Pancreas (tissue), 10 donors: Measurements from ENCODE around the gene BMP6. TPM values are rescaled to one million over a fixed set of nuclear protein-coding genes. Genes with fewer than 3 reads are reported as not detected.

ENCODE experiments used
- ATAC-seq, 4 donors: fragments of 200-7000 bp; cut with Tn5 transposase; one replicate each; pipeline versions ENCODE4 v1.8.0 to v1.9.1; 2020; ENCODE audit warnings: mild to moderate bottlenecking in 4 of 4, moderate library complexity in 4 of 4
- DNase-seq, 6 donors: peaks; one replicate each; pipeline ENCODE4 v3.0.0-alpha.2; 2020
- FAIRE-seq: peaks from 2 replicates; lab custom pipeline; 2012; peaks lifted over from hg19 to GRCh38; lab: Jason Lieb, UNC
- H3K27ac ChIP-seq, 4 donors: fragments of 200-600 bp; sonication (generic); 1 replicate in 3 of 4; 2 replicates in 1 of 4; pipeline versions ENCODE4 v1.5.0 to v1.8.0; 2020
- H3K27me3 ChIP-seq, 4 donors: fragments of 200-600 bp; one replicate each; pipeline ENCODE4 v1.8.0; 2021
- H3K36me3 ChIP-seq, 3 donors: fragments of 200-600 bp; sonication (generic) in 1 of 3; one replicate each; pipeline versions ENCODE4 v1.5.0 to v1.8.0; 2020 to 2021
- H3K4me1 ChIP-seq, 3 donors: fragments of 200-600 bp; one replicate each; pipeline ENCODE4 v1.8.0; 2021
- H3K4me3 ChIP-seq, 4 donors: fragments of 200-600 bp; sonication (generic) in 2 of 4; one replicate each; pipeline versions ENCODE4 v1.5.0 to v1.8.0; 2020 to 2021
- H3K9me3 ChIP-seq, 4 donors: fragments of 200-600 bp; one replicate each; pipeline ENCODE4 v1.8.0; 2021
- CTCF ChIP-seq, 4 donors: fragments of 200-600 bp; sonication (generic) in 3 of 4; IDR thresholded peaks; one replicate each; pipeline versions ENCODE4 v1.5.0 to v1.8.0; 2021; ENCODE audit warnings: antibody characterized with exemption in 4 of 4
- WGBS, 2 donors: extraction: QIAGEN DNeasy Blood & Tissue Kit; methylation state at CpG; one replicate each; pipeline ENCODE4 v1.1.7; 2013; 5-methylcytosine and 5-hydroxymethylcytosine counted together
- intact Hi-C, 3 donors: fragments of 100-400 bp; cut with DNase I; formaldehyde crosslinking; loops; one replicate each; pipeline versions ENCODE4 v1.11.1 to v1.14.2; 2022
- polyA plus RNA-seq, 2 donors: library from polyadenylated mRNA; stranded (reverse); fragments of 200-250 nt; gene quantifications; one replicate each; pipeline ENCODE4 v1.2.3, GENCODE V29; 2013
- total RNA-seq, 6 donors: library from RNA; stranded (reverse); fragmentation: NEBNext Ultra II Directional in 4 of 6; extraction: Animal tissue kit (Norgen Biotek cat#: 25700) in 4 of 6; gene quantifications; one replicate each; pipeline versions ENCODE4 v1.2.1 to v1.2.4, GENCODE V29; 2021 to 2023
- donor health status: healthy with polysubstance abuse.
- donor health status: DM: no; HTN: no; CAD: no; lungs with moderate emphysema.
- donor health status: DM: no; HTN: no; CAD: no.
- donor health status: control.
- donor health status: control.
- donor health status: Bipolar disorder and iron deficiency.
- donor health status: DM: yes; HTN: yes; CAD: no.
- donor health status: DM: no; HTN: no; CAD: no.
- donor health status: DM: no; HTN: no; CAD: no.
- donor health status: DM: yes; HTN: yes; CAD: no.

The BMP6 gene
- total and polyA plus RNA-seq, 8 donors, result 0.09 to 0.69 (median 0.35) TPM

- H3K4me3 ChIP-seq, result no peak overlapping the region
- H3K27ac ChIP-seq, result no peak overlapping the region
- H3K9me3 ChIP-seq, result no peaks in the 10 kb centered on the region
- intact Hi-C loops, result no loop called here
- TF ChIP-seq CTCF (IDR thresholded peaks at IDR 0.05), result no peak
- 92 to 97% methylated on average over 1 of the region's 1 CpG for WGBS, 2 donors
- no peak for ATAC-seq
- peaks cover 6 to 18% (median 10%) of the 10 kb centered on the region in 3 donors for H3K4me1 ChIP-seq
- peaks cover 3 to 32% (median 24%) of the 10 kb centered on the region in 3 donors for H3K36me3 ChIP-seq
- no peak for DNase-seq
- FAIRE-seq, result no peak
- no peaks in the 10 kb centered on the region for H3K27me3 ChIP-seq
Measured at GRCh38 chr6:7902867-7903266, 177.0 kb downstream of the BMP6 start.

- intact Hi-C loops, result no loop called here
- no peak for TF ChIP-seq CTCF (IDR thresholded peaks at IDR 0.05)
- Histone ChIP-seq H3K4me3 (no peak overlapping the region), H3K9me3 (no peaks in the 10 kb centered on the region), H3K4me1 (peaks cover 7 to 25% (median 10%) of the 10 kb centered on the region in 3 donors), H3K27ac (no peak overlapping the region), H3K27me3 (no peaks in the 10 kb centered on the region), H3K36me3 (peaks cover 3 to 26% (median 23%) of the 10 kb centered on the region in 3 donors)
- no peak for DNase-seq
- no peak for FAIRE-seq
- no peak for ATAC-seq
- 75 to 82% methylated on average over 3 of the region's 3 CpGs for WGBS, 2 donors
Measured at GRCh38 chr6:7903673-7904072, 177.8 kb downstream of the BMP6 start.

GRCh38 chr6:7904654-7905319, 178.9 kb downstream of the BMP6 start:
- Histone ChIP-seq H3K9me3 (no peaks in the 10 kb centered on the region), H3K4me1 (peaks cover 8 to 30% (median 11%) of the 10 kb centered on the region in 3 donors), H3K36me3 (peaks cover 3 to 20% (median 20%) of the 10 kb centered on the region in 3 donors), H3K27ac (no peak overlapping the region), H3K27me3 (no peaks in the 10 kb centered on the region), H3K4me3 (no peak overlapping the region)
- WGBS, 2 donors, result 52 to 57% methylated on average over 5 of the region's 5 CpGs
- peak in 2 of 4 donors; percentile 8 to 48 for ATAC-seq
- no peak for FAIRE-seq
- intact Hi-C loops, result no loop called here
- no peak for TF ChIP-seq CTCF (IDR thresholded peaks at IDR 0.05)
- DNase-seq, result peak in 1 of 6 donors; percentile 32

GRCh38 chr6:7905416-7905815, 179.5 kb downstream of the BMP6 start:
- Histone ChIP-seq H3K4me1 (peaks cover 6 to 30% (median 11%) of the 10 kb centered on the region in 3 donors), H3K9me3 (no peaks in the 10 kb centered on the region), H3K27me3 (no peaks in the 10 kb centered on the region), H3K36me3 (peaks cover 3 to 20% (median 20%) of the 10 kb centered on the region in 3 donors), H3K4me3 (no peak overlapping the region), H3K27ac (no peak overlapping the region)
- no peak for TF ChIP-seq CTCF (IDR thresholded peaks at IDR 0.05)
- DNase-seq (no peak), ATAC-seq (no peak), FAIRE-seq (no peak)
- intact Hi-C loops, result no loop called here
- WGBS, 2 donors, result 68% methylated on average over 2 of the region's 2 CpGs

GRCh38 chr6:7906741-7907140, 180.8 kb downstream of the BMP6 start:
- intact Hi-C loops, result no loop called here
- FAIRE-seq, result no peak
- no peak overlapping the region for H3K27ac ChIP-seq

More at GRCh38 chr6:7906741-7907140, 180.8 kb downstream of the BMP6 start:
- no peaks in the 10 kb centered on the region for H3K9me3 ChIP-seq
- H3K27me3 ChIP-seq, result no peaks in the 10 kb centered on the region
- no peak for TF ChIP-seq CTCF (IDR thresholded peaks at IDR 0.05)
- H3K4me1 ChIP-seq, result peaks cover 6 to 30% (median 7%) of the 10 kb centered on the region in 3 donors
- peaks cover 3 to 20% (median 20%) of the 10 kb centered on the region in 3 donors for H3K36me3 ChIP-seq
- H3K4me3 ChIP-seq, result no peak overlapping the region
- WGBS, 2 donors, result 51 to 58% methylated on average over 4 of the region's 4 CpGs
- ATAC-seq (no peak), DNase-seq (no peak)
